Measurements from ENCODE around the gene RAB28. TPM values are rescaled to one million over a fixed set of nuclear protein-coding genes. Genes with fewer than 3 reads are reported as not detected.

Gene RAB28
- 10 to 100 TPM; 29.9 to 35.4 (median 32.5) TPM for polyA plus RNA-seq (ENCODE audit: insufficient read length in 4 of 4)

DNA sequence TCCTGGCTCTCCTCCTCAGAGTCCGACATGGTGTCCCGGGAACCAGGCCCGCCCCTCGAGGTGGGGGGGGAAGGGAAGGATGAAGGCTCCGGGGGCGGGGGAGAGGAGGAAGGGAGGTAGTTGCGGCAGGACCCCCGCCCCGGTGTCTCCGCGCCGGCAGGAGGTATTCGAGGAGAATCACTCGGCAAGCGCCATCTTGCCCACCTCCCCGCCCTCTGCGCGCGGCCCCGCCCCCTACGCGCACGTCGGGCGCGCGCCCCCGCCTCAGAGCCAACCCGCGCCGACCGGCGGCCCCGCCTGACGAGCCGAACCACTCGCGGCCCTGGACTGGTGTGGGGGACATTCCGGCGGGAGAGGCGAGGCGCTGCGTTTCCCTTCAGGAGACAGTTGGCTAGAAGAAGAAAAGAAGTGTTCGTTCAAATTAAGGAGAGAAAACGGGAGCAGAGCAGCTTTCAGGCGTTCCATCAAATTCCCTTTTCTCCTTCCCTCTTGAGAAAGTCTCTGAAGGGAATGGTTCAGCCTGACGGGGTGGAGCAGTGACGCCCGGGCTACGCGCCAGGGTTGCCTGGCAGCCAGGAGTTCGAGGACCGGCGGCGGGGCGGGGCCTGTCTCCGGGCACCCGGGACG is at the start of gene RAB28:
Gene RAB28, minus strand, starts transcription at position 219 of the 627 bp plus-strand sequence.
- peak; percentile 89 to 97 (median 94) for DNase-seq (ENCODE audit: low read depth in 4 of 4, low spot score in 2 of 4)

DNA sequence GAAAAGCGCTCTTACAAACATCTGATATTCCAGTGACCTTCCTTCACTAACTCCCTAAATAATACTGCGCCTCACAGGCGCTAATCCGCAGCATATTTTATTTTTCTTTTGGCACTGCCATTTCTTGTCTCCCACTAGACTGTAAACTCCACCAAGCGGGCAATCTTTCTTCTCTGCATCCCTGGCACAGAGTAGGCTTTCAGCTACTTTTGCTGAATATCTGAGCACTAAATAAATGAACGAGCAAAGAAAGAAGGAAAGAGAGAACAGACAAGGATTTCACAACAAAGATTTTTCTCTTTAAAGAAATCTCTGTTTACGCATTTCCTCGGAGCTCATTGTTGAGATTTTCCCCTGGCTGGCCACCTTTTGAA is 47.5 kb upstream of the RAB28 start:
- DNase-seq (ENCODE audit: low read depth in 4 of 4, low spot score in 2 of 4): no peak

DNA sequence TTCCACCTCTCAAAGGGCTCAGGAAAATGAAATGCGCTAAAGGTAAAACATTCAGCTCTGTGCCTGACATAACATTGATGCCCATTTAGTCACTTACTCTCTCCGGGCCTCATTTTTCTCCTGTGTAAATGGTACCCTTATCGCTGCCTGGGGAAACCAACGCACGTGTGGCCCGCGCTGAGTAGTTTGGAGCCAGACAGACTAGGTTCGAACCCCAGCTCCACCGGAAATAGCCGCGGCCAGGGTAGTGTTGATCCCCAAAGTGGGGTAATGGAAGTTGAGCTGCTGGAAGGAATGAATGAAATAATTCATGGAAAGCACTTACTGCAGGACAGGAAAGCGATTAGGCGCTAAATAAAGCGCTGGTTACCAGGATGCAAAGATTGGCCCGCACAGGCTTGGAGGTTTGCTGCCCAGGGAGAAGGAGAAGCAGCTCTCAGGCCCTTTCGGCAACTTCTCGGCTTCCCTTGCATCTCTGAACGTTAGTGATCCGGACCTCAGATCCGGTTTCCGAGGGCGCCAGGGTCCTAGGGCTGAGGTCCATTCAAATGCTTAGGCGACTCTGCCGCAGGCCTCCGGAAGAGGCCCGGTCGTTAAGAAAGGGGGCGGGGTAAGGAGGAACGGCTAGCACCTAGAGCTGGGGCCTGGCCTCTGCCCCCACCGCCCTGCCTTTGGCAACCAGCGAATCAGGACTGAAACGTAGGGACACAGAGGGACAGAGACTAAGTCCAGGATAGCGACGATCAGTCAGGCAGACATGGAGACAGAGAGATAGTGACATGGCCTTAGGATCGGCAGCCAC is 46.9 kb upstream of the RAB28 start:
- DNase-seq (ENCODE audit: low read depth in 4 of 4, low spot score in 2 of 4): no peak

DNA sequence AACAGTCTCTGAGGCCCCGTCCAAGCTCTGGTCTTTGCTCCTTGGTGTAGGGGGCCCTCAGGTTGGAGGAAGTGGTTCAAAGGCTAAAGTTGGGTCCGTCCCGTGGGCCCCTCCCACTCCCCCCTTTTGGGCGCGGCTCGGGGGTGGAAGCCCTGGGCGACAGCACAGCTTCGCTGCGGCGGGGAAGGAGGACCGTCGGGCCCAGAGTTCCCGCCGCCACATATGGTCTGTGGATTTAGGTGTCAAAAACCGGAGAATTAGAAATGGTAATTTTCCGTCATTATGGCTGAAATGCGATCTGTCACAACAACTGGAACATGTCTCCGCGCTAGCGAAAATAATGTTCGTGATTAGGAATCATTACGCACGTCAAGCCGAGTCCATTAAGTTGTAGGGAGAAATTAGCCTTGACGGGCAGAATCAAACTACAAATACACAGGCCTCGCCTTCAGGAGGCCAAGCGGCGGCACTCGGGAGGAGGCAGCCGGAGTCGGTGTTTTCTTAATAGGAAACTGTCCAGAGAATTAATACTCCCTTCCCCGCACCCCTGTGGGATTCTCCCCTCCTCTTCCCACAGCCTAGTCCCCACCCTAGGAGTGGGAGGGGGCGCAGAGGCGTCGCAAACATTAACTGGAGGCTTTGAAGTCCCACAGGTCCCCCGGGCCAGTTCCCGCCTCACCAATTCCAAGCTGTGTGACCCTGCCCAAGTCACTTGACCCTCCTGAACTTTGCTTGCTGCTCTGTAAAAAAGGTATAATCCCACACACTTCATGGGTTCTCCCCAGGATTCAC is 45.2 kb upstream of the RAB28 start:
- no peak for DNase-seq (ENCODE audit: low read depth in 4 of 4, low spot score in 2 of 4)

DNA sequence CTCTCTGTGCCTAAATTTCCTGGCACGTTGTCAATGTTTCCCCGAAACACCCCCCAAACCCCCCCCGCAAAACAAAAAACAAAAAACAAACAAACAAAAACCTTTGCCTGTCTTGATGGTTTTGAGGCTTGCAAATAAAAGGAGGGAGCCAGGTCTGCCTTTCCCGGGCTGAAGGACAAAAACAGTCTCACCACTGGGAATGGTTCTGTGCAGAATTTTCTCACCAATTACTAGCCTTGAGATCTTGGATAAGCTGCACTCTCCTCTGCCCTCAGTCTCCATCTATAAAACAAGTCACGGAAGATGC is 44.6 kb upstream of the RAB28 start:
- DNase-seq (ENCODE audit: low read depth in 4 of 4, low spot score in 2 of 4): no peak

DNA sequence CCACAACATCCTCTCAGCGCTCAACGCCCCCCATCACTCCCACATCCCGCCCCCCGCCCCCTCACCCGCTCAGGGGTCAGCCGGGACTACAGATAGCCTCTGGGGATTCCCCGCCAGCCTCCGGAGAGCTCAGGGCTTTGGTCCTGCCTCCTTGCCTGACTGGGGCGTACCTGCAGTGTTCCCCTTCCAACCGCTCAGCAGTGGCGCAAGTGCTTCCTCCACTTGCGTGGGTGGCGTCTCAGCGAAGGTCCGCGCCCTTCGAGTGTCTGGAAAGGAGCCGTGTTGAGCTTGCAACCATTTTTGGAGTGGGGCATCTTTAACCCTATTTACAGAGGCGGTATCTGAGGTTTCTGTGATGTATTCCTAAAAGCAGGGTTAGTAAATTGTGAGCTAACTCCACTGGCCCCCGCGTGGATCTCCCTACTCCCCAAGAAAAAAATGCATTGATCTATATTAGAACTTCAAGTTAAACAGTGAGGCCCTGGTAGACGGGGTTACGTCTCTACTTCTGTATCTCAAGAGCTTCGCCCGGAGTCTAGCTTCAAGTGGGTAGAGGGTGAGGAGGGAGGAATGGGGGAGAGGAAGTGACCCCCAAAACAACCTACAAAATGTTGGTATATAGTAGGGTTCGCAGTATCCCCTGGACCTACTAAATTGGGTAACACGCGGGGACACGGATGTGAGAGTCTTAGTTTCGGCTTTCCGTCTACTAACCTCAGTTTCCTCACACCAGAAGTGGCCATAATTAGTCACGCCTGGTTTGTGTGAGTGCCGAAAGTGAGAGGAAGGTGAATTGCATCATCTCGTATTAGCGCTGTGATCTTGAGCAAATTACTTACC is 44.1 kb upstream of the RAB28 start:
- no peak for DNase-seq (ENCODE audit: low read depth in 4 of 4, low spot score in 2 of 4)

DNA sequence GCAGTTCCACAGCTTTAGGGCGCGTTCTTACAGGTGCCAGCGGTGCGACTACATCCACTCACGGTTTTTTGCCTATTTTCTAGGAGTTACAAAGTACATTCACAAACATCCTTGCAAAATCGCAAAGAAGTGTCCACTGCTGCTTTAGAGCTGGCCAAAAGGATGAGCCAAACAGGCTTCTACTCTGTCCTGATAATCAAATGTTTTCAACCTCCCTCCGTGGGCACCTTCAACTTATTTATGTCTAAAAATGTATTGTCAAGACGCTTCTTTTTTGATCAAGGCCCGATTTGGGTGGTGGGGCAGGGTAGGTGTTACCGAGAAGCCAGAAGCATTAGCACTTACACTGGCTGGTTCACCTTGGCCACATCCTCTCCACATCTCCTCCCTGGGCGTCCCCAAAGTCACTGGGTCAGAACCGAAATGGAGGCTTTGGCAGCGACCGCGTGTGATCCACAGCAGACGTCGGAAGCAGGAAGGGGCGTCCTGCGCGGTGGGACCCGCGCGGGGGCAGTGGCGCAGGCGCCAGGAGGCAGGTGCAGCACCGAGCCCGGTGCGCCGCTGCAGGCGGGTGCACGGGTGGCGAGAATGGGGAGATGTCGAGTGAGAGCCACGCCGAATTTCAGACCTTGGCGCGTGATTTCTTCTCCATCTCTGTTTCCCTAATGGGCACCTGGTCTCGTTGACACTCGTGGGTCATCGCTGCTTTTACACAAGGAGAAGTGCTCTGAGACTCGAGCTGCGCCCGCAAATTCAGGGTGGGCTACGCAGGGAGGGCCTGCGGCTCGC is 43.2 kb upstream of the RAB28 start:
- no peak for DNase-seq (ENCODE audit: low read depth in 4 of 4, low spot score in 2 of 4)

DNA sequence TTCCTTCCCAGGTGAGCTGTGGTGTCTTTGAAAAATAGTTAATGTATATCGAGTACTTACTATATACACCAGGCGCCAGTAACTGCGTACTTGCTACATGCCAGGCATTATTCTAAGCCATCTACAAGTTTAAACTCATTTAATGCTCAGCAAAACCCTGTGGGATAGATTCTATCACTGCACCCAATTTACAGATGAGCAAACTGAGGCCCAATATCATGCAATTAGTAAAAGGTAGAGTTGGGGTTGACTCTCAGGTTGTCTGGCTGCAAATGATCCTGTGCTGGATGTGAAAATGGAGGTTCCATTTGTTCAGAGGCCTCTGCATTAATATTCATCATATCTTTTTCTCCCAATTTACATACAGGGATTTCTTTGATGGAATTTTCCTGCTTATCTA is 42.5 kb upstream of the RAB28 start:
- no peak for DNase-seq (ENCODE audit: low read depth in 4 of 4, low spot score in 2 of 4)

DNA sequence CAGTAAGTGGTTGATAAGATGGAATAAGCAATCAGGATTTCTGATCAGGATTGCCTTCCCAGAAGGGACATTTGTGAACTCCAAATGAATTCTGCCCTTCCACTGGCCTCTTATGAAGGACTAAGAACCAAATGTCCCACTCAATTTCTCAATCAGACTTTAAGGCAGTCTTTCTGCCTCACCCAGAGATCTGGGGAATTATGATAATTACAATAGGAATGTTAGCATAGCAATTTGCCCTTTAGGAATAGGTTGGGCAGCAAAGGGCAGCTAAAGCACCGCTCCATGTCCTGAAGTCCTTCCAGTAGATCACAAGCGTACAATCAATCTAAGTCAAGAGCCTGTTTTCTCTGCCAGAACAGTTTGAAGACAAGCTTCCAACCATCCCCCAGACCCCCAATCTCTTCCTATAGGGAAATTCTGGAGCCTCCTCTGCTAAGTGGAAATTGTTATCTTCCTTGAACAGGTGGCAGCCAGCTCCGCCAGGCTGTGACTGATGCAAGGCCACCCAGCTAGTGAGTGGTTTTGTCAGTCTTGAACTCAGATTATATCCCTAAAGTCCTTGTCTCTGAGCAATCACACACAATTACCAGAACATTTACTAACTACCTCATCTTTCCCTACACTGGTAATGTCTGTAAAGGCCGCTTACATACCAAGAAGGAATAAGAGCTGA is 41.6 kb upstream of the RAB28 start:
- no peak for DNase-seq (ENCODE audit: low read depth in 4 of 4, low spot score in 2 of 4)

DNA sequence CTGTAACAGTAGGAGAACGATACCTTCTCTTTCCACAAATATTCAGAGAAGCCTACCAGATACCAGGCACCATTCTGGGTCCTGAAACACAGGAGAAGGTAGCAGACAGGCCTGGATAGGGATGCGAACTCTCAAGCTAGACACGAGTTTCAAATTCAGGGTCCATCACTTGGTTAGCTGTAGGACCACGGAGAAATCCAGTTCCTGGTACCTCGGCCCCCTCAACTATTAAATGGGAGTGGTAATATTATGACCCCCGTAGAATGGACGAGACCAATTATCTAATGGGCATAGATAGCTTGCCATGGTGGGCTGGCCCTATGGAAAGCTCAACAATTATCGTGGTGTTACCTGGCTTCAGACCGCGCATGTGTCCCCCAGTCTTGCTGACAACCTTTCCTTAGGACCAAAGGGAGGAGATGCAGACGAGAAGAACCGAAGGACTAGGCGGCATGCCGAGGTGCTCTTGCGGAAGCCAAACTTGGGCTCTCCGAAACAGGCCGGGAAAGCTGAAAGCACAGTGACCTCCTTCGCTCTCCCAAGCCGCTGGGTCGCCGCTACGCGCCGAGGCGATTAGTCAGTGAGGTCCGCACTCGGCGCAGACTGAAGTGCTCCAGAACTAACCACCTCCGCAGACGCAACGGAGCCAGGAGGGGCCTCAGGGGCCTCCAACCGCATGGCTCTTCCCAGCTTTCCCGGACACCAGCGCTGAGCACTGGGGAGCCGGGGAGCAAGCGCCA is 40.5 kb upstream of the RAB28 start:
- no peak for DNase-seq (ENCODE audit: low read depth in 4 of 4, low spot score in 2 of 4)

DNA sequence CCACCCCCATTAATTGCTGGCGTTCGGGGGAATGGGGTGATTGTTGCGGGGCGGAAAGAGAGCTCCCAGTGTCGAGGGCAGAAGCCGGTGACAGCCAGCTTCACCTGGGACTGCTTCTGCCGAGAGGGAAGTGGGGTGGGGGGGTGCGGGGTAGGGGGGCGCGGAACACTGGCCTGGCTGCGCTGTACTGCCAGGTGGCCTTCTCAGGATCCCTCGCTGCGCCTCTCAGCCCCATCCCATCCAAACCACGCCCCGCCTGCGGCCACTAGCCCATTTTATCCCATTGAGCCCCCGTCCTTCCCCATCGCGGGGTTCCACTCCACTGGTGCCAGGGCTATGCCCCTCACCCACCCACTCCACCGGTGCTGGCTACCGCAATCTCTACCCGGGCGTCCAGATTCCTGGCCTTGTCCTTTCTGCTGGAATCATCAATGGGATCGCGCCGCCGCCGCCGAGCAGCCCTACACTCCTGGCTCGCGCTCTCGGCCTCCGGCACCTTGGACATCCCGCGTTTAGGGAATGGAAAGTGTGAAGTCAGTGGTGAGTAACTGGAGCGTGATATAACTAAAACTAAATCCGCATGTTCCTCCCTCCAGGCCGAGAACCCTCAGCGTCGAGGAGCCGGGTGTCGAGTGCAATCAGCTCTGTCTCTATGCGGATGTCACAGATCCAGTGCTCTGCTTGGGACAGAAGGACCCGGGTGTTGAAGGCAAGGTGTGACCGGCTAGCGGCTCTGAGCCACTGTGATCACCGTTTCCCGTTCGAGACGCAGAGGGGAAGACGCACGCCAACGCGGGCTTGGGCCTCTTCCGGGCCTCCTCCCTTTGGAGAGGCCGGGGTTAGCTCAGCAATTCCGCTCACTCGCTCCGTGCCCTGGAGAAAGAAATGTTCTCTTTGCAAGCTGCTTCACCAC is 39.7 kb upstream of the RAB28 start:
- DNase-seq (ENCODE audit: low read depth in 4 of 4, low spot score in 2 of 4): no peak

DNA sequence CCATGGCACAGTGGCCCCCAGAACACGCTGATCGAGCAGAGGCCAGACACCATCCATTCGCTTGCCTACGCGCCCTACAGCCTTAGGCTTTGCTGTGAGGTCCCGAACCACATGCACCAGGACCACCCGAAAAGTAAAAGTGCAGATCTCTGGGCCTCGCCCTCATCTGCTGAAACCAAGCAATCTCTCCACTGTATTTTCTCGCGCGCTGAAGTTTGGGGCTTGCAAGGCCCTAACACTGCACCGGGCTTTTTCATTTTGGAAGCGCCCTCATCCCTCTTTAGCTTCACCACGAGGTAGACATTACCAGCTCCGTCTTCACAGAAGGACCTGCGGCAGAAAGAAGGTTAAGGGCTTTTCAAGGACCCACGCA is 39.0 kb upstream of the RAB28 start:
- no peak for DNase-seq (ENCODE audit: low read depth in 4 of 4, low spot score in 2 of 4)

DNA sequence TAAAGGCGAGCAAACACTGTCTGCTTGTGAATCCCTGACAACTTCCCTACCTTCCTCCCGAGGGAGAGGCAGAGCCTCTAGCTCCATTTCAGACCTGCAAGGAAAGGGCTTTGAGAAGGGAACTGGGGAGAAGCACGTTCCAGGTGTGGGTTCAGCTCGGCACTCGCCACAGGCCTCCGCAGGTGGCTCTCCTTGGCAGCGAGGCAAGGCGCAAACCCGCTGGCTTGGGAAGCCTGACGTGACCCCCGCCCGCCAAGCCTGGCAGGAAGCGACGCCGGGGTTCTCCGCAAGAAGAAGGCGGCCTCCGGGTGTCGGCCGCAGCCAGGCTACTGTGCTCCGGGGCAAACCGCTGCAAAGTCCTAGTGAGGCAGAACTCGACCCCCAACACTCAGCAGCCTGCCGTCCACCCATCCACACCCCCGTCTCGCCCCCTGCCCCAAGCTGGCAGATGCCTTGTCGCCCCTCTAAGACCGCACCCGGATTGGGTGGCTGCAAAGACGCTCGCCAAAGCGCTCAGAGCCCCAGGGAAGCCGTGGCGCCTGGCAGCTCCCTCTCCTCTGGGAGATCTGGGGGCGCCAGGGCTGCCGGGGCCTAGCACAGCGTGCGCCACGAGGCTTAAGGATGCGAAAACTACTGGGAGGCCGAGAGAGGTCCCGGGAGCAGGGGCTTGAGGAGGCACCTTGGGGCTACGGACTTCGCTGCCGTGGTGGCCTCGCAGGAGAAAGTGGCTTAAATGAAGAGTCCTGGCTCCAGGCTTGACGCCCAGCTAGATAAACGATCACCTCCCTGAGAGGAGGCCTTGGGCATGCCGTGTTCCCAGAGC is 38.4 kb upstream of the RAB28 start:
- no peak for DNase-seq (ENCODE audit: low read depth in 4 of 4, low spot score in 2 of 4)

DNA sequence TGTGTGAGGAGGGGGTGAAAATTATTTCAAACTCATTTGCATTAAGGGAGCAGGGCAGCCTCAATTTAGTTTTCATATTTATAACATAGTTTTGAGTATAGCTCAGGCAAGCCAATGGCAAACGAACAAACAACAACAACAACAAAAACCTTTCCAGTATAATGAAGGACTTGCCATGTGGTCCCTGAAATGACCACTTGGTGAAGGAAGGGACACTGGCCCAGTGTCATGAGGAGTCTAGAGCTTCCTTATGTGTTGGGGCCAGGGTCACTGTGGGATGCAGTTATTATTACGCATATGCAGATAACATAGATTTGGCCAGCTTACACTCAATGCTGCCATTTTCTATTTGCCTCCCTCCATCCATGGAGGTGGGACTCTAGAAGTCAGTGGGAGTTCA is 36.9 kb upstream of the RAB28 start:
- no peak for DNase-seq (ENCODE audit: low read depth in 4 of 4, low spot score in 2 of 4)

DNA sequence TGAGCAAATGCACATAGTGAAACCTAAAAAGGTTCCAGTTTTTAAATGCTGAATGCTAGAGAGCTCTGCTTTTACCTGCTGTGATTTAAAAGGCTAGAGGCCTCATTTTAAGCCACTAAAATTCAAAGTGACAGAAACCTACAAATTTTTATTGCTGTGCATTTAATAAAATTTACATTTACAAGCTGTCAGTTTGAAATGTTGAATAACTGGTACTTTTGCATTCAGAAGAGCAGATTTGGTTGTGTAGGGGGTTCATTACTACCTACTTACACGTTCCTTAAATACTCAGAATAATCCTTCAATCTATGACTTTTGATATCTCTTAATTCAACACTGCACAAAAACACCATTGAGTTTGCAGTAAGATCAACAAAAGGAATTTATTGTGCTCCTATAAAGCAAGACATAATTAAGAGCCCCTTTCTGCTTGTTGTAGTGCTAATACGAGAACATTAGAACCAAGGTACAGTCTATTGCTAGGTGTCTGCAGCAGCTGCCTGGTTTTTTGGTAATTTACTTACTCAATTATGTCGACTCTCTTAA is 32.2 kb upstream of the RAB28 start:
- DNase-seq (ENCODE audit: low read depth in 4 of 4, low spot score in 2 of 4): no peak

DNA sequence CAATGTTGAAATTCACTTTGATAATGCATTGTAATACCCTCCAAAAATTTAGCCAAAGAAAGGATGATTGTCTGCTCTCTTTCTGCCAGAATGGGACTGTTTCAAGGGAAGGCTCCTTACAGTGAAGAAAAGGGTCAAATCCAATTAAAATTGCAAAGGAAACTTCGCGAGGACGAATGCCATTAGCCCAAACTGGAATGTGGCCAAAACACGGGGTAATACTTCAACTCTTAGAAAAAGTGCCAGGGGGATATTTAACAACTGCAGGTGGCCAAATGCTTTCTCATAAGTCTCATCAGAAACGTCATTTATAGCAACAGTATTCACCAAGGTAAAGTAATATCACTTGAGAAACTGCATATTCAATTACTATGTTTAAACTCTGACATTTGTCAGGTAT is 31.1 kb upstream of the RAB28 start:
- DNase-seq (ENCODE audit: low read depth in 4 of 4, low spot score in 2 of 4): no peak

DNA sequence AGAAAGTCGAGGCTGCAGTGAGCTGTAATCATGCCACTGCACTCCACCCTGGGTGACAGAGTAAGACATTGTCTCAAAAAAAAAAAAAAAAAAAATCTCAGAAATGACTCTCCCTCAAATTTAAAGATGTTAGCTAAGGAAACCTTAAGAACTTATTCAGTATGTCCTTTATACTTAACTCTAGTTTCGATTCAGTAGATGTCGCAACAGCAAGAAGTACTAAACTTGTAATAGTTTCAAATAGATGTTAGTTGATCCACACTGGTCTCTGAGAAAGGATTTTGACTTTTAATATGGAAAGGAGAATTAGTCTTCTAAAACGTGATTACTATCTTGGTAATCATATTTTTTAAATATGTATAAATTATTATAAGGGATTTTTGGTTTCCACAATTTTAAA is 30.6 kb upstream of the RAB28 start:
- DNase-seq (ENCODE audit: low read depth in 4 of 4, low spot score in 2 of 4): no peak

Data from left renal cortex interstitium (tissue), 4 donors.